Heart right ventricle (tissue), 16 donors: ENCODE measurements around the gene FOXL2NB. TPM values are rescaled to one million over a fixed set of nuclear protein-coding genes. Genes with fewer than 3 reads are reported as not detected.

Experiments used
- ATAC-seq, 8 donors: fragments of 200-7000 bp; cut with Tn5 transposase; one replicate each; pipeline ENCODE4 v1.9.1; 2020; ENCODE audit warnings: mild to moderate bottlenecking in 8 of 8, moderate library complexity in 8 of 8, moderate number of reproducible peaks in 1 of 8
- DNase-seq, 2 donors: peaks; one replicate each; pipeline ENCODE4 v3.0.0-alpha.2; 2020
- H3K27ac ChIP-seq, 10 donors: fragments of 200-600 bp; sonication (generic) in 2 of 10; one replicate each; pipeline versions ENCODE4 v1.5.0 to v1.8.0; 2020 to 2022; ENCODE audit warnings: mild to moderate bottlenecking in 3 of 10
- H3K27me3 ChIP-seq, 7 donors: fragments of 200-600 bp; one replicate each; pipeline ENCODE4 v1.8.0; 2021 to 2022; ENCODE audit warnings: mild to moderate bottlenecking in 2 of 7
- H3K36me3 ChIP-seq, 9 donors: fragments of 200-600 bp; sonication (generic) in 1 of 9; one replicate each; pipeline versions ENCODE4 v1.5.0 to v1.8.0; 2020 to 2022; ENCODE audit warnings: mild to moderate bottlenecking in 2 of 9
- H3K4me1 ChIP-seq, 9 donors: fragments of 200-600 bp; sonication (generic) in 1 of 9; one replicate each; pipeline versions ENCODE4 v1.5.0 to v1.8.0; 2020 to 2022; ENCODE audit warnings: mild to moderate bottlenecking in 4 of 9
- H3K4me3 ChIP-seq, 10 donors: fragments of 200-600 bp; sonication (generic) in 2 of 10; one replicate each; pipeline versions ENCODE4 v1.5.0 to v1.8.0; 2020 to 2022; ENCODE audit warnings: mild to moderate bottlenecking in 7 of 10, moderate library complexity in 2 of 10
- H3K9me3 ChIP-seq, 11 donors: fragments of 200-600 bp in 10 of 11; sonication (generic) in 2 of 11; one replicate each; pipeline versions ENCODE4 v1.5.0 to v1.8.0; 2013 to 2022; ENCODE audit warnings: mild to moderate bottlenecking in 2 of 11, control low read depth in 1 of 11, moderate library complexity in 1 of 11
- CTCF ChIP-seq, 9 donors: fragments of 200-600 bp; sonication (generic) in 2 of 9; IDR thresholded peaks; one replicate each; pipeline versions ENCODE4 v1.5.0 to v1.8.0; 2021 to 2022; ENCODE audit warnings: antibody characterized with exemption in 9 of 9, mild to moderate bottlenecking in 5 of 9, moderate library complexity in 1 of 9
- WGBS, 2 donors: extraction: QIAGEN DNeasy Blood & Tissue Kit; methylation state at CpG; one replicate each; pipeline ENCODE4 v1.1.7; 2013; ENCODE audit warnings: inconsistent platforms in 1 of 2; 5-methylcytosine and 5-hydroxymethylcytosine counted together
- intact Hi-C, 10 donors: fragments of 100-400 bp; cut with DNase I; formaldehyde crosslinking; loops; one replicate each; pipeline versions ENCODE4 v1.11.1 to v1.14.2; 2022
- polyA plus RNA-seq, 2 donors: library from polyadenylated mRNA; stranded (reverse); fragments of 200-250 nt; gene quantifications; one replicate each; pipeline ENCODE4 v1.2.3, GENCODE V29; 2013
- total RNA-seq, 10 donors: library from RNA; stranded (reverse); fragmentation: NEBNext Ultra II Directional in 3 of 10; extraction: Animal tissue kit (Norgen Biotek cat#: 25700) in 3 of 10; gene quantifications; one replicate each; pipeline versions ENCODE4 v1.2.1 to v1.2.4, GENCODE V29; 2021 to 2023
- donor health status: Arrhythmogenic right ventricular cardiomyopathy.
- donor health status: ischemic (EF 13 %, LVEDD 7.1; RV severe dilation, severe dysfunction).
- donor health status: healthy with polysubstance abuse.
- donor health status: DM: no; HTN: yes; CAD: no.
- donor health status: DM: no; HTN: no; CAD: no.
- donor health status: ischemic (EF 25% LVEDD 6.9; RV normal size, moderate dysfunction).
- donor health status: ischemic (EF 25% LVEDD 5.7; RV mildly dilated, moderate dysfunction).
- donor health status: healthy.
- donor health status: DM: yes; HTN: yes; CAD: no.
- donor health status: Ischemic cardiomyopathy.
- donor health status: ischemic (EF 35%, LVEDD 5.7; RV mildly dilated, moderate dysfunction).
- donor health status: nonischemic (EF 11% LVEDD 7.7; RV severe dilation, severe dysfunction).
- donor health status: DM: yes; HTN: yes; CAD: no.
- donor health status: PGD.
- donor health status: ischemic (EF 29% LVEDD 5.4; RV normal size, mild dysfunction).
- donor health status: nonischemic (EF 23%, LVEDD 6.1; RV moderate dilation, normal function).

The FOXL2NB gene
- total and polyA plus RNA-seq, 12 donors = 0.01 to 0.13 (median 0.06) TPM; not detected in 9

- Histone ChIP-seq H3K4me3 (no peak overlapping the region), H3K36me3 (no peaks in the 10 kb centered on the region), H3K27ac (no peak overlapping the region), H3K4me1 (no peaks in the 10 kb centered on the region), H3K27me3 (peaks cover 0 to 7% (median 0%) of the 10 kb centered on the region in 7 donors), H3K9me3 (no peaks in the 10 kb centered on the region)
- no peak for ATAC-seq
- intact Hi-C loops = no loop called here
- WGBS, 2 donors = 38 to 59% methylated on average over 4 of the region's 4 CpGs
- DNase-seq = no peak
- TF ChIP-seq CTCF (IDR thresholded peaks at IDR 0.05) = no peak
Observed at GRCh38 chr3:138985932-138986331, 38.9 kb downstream of the FOXL2NB start.

- Histone ChIP-seq H3K9me3 (no peaks in the 10 kb centered on the region), H3K36me3 (no peaks in the 10 kb centered on the region), H3K27ac (no peak overlapping the region), H3K4me1 (no peaks in the 10 kb centered on the region), H3K4me3 (no peak overlapping the region), H3K27me3 (peaks cover 0 to 3% (median 0%) of the 10 kb centered on the region in 7 donors)
- DNase-seq = no peak
- ATAC-seq = no peak
- no peak for TF ChIP-seq CTCF (IDR thresholded peaks at IDR 0.05)
- WGBS, 2 donors = 78 to 96% methylated on average over 2 of the region's 2 CpGs
- intact Hi-C loops = no loop called here
Observed at GRCh38 chr3:138987181-138987580, 40.2 kb downstream of the FOXL2NB start.

GRCh38 chr3:138995706-138996105 lies 48.7 kb downstream of the FOXL2NB start:
- H3K36me3 ChIP-seq = no peaks in the 10 kb centered on the region
- no peak for ATAC-seq
- intact Hi-C loops = no loop called here
- peaks cover 0 to 29% (median 5%) of the 10 kb centered on the region in 7 donors for H3K27me3 ChIP-seq
- WGBS, 2 donors = 63 to 83% methylated on average over 1 of the region's 1 CpG
- TF ChIP-seq CTCF (IDR thresholded peaks at IDR 0.05) = no peak
- no peak for DNase-seq
- peaks cover 0 to 13% (median 3%) of the 10 kb centered on the region in 11 donors for H3K9me3 ChIP-seq
- H3K4me1 ChIP-seq = no peaks in the 10 kb centered on the region
- no peak overlapping the region for H3K27ac ChIP-seq
- H3K4me3 ChIP-seq = no peak overlapping the region

Other genes starting within 250 kb of the FOXL2NB start
- 10 to 100 TPM; 26.2 to 45.7 (median 29.8) TPM for gene PIK3CB, start 112.3 kb upstream of the FOXL2NB start, total RNA-seq
- gene PIK3CB, start 112.3 kb upstream of the FOXL2NB start, polyA plus RNA-seq = 10 to 100 TPM in 1 of 2 donors, 1 to 10 TPM in 1; 8.1 to 12.1 TPM
- gene FOXL2, start 80 bp upstream of the FOXL2NB start, total RNA-seq = under 1 TPM in 1 of 10 donors, not detected in 9; 0.12 TPM
- not detected for gene FOXL2, start 80 bp upstream of the FOXL2NB start, polyA plus RNA-seq
- gene PRR23A, start 59.1 kb downstream of the FOXL2NB start, total RNA-seq = not detected
- gene PRR23A, start 59.1 kb downstream of the FOXL2NB start, polyA plus RNA-seq = not detected
- gene PRR23B, start 73.7 kb downstream of the FOXL2NB start, total RNA-seq = not detected
- gene PRR23B, start 73.7 kb downstream of the FOXL2NB start, polyA plus RNA-seq = not detected
- gene PRR23C, start 97.7 kb downstream of the FOXL2NB start, total RNA-seq = not detected
- gene PRR23C, start 97.7 kb downstream of the FOXL2NB start, polyA plus RNA-seq = not detected